ENCODE data around the gene SCGB1A1. TPM values are rescaled to one million over a fixed set of nuclear protein-coding genes. Genes with fewer than 3 reads are reported as not detected.
"Not testable (repeated sequence)": the region's sequence is repeated elsewhere in the genome, so short reads cannot be mapped to it uniquely, and the experiment has no call there.

SCGB1A1 gene
- total and polyA plus RNA-seq, 8 donors: 3.5 to 397 (median 19.0) TPM

DNA sequence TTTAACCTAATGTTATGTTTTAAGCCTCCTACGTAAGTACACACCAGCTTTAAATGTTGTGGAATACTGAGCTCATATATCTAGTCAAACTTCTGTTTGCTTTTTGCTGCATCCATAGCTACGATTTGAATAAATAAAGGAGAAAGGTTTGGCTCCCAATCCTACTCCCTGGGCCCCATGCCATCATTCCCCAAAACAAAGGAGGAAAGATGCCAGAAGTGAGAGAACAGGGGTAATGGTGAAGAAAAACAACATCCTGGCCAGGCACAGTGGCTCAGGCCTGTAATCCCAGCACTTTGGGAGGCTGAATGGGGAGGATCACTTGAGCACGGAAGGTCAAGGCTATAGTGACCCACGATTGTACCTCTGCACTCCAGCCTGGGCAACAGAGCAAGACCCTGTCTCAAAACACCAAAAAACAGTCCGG lies 26.5 kb downstream of the SCGB1A1 start:
- H3K4me1 ChIP-seq: peaks cover 6 to 42% of the 10 kb centered on the region in 2 donors
- peaks cover 0 to 11% of the 10 kb centered on the region in 2 donors for H3K27me3 ChIP-seq
- TF ChIP-seq, protein P1, sequence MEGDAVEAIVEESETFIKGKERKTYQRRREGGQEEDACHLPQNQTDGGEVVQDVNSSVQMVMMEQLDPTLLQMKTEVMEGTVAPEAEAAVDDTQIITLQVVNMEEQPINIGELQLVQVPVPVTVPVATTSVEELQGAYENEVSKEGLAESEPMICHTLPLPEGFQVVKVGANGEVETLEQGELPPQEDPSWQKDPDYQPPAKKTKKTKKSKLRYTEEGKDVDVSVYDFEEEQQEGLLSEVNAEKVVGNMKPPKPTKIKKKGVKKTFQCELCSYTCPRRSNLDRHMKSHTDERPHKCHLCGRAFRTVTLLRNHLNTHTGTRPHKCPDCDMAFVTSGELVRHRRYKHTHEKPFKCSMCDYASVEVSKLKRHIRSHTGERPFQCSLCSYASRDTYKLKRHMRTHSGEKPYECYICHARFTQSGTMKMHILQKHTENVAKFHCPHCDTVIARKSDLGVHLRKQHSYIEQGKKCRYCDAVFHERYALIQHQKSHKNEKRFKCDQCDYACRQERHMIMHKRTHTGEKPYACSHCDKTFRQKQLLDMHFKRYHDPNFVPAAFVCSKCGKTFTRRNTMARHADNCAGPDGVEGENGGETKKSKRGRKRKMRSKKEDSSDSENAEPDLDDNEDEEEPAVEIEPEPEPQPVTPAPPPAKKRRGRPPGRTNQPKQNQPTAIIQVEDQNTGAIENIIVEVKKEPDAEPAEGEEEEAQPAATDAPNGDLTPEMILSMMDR (IDR thresholded peaks at IDR 0.05): no peak
- H3K4me3 ChIP-seq: no peak overlapping the region
- peak in 2 of 4 donors; percentile 87 to 90 for DNase-seq
- ATAC-seq: peak; percentile 39
- H3K27ac ChIP-seq: peak overlapping the region; percentile 81 to 89
- no peaks in the 10 kb centered on the region for H3K36me3 ChIP-seq
- intact Hi-C loops (cut with DNase I): no loop called here
- no peaks in the 10 kb centered on the region for H3K9me3 ChIP-seq

DNA sequence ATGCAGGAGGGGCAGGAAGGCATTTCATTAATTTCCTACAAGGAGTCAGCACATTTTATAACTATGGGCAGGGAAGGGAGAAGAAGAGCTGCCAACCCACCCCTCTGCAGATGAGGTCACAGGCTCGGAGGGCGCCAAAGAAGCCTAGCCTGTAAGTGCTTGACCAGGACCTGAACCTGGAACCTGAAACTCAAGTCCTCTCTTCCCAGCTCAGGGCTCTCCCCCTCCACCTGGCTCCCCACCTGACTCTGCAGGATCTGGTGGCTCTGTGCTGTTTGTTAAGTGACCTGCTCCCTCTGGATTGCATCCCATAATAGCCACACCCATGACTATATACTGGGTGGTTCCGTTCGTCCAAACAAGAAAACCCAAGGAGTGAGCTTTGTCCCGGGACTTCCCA lies 27.3 kb downstream of the SCGB1A1 start:
- ATAC-seq: no peak
- H3K4me3 ChIP-seq: no peak overlapping the region
- peaks cover 0 to 11% of the 10 kb centered on the region in 2 donors for H3K27me3 ChIP-seq
- H3K36me3 ChIP-seq: no peaks in the 10 kb centered on the region
- no peaks in the 10 kb centered on the region for H3K9me3 ChIP-seq
- no peak for DNase-seq
- TF ChIP-seq, protein P1 (IDR thresholded peaks at IDR 0.05): no peak
- peak overlapping the region in 1 of 2 donors; percentile 89 for H3K27ac ChIP-seq
- intact Hi-C loops (cut with DNase I): no loop called here
- peaks cover 6 to 36% of the 10 kb centered on the region in 2 donors for H3K4me1 ChIP-seq

DNA sequence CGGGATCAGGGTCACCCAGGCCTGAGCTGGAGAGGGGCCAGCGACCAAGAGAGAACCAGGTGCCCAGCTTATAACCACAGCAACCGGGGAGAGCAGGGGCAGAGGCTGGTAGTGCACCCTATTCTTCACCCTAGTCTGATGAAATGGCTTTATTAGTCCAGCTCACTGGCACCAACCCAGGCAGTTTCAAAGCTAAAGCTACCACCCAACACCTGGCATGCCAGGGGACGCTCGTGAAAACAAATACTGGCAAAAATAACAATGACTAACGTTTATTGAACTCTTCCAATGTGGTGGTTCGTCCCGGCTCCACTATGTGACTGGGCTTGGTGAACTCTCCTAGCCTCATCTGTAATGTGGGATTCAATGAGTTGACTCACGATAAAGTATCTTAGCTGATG lies 30.6 kb downstream of the SCGB1A1 start:
- no peak overlapping the region for H3K4me3 ChIP-seq
- intact Hi-C loops (cut with DNase I): no loop called here
- TF ChIP-seq, protein P1 (IDR thresholded peaks at IDR 0.05): no peak
- no peak for ATAC-seq
- H3K27me3 ChIP-seq: peaks cover 0 to 7% of the 10 kb centered on the region in 2 donors
- H3K27ac ChIP-seq: no peak overlapping the region
- no peaks in the 10 kb centered on the region for H3K36me3 ChIP-seq
- DNase-seq: no peak
- H3K4me1 ChIP-seq: peaks cover 0 to 18% of the 10 kb centered on the region in 2 donors
- no peaks in the 10 kb centered on the region for H3K9me3 ChIP-seq

DNA sequence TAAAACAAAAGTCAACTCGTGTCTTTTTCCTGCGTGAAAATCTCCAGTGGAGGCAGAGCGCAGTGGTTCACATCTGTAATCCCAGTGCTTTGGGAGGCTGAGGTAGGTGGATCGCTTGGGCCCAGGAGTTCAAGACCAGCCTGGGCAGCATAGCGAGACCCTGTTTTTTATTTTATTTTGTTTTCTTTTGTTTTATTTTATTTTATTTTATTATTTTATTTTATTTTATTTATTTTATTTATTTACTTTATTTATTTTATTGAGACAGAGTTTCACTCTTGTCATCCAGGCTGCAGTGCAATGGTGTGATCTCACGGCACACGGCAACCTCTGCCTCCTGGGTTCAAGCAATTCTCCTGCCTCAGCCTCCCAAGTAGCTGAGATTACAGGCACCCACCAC lies 31.1 kb downstream of the SCGB1A1 start:
- intact Hi-C loops (cut with DNase I); DNase-seq; H3K4me3 ChIP-seq; H3K27me3 ChIP-seq; ATAC-seq; H3K27ac ChIP-seq; H3K36me3 ChIP-seq; H3K9me3 ChIP-seq: not testable (repeated sequence)
- peaks cover 0 to 13% of the 10 kb centered on the region in 2 donors for H3K4me1 ChIP-seq

DNA sequence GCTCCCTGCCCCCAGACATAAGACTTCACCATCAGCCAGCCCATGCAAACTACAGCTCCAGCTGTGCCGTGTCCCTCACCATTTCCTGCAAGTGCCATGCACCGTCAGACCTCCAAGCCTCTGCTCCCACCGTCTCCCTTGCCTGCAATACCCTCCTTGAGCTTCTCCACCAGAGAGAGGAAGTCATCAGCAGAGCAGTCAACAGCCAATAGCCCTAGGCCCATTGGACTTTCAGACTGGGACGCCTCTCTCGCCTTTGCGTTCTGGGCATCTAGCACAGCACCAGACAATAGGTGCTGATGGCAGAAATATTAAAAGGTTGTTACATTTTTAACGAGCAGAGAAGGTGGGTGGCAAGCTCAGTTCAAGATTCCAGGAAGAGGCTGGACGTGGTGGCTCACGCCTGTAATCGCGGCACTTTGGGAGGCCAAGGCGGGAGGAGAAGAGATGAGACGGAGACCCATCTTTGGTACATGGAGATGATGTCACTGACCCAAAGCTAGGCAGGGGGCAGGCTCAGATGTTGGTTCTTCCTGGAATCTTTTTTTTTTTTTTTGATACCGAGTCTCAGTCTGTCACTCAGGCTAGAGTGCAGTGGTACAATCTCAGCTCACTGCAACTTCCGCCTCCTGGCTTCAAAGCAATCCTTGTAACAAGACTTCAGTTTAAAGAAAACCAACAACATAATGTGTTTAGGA lies 31.9 kb downstream of the SCGB1A1 start:
- no peak overlapping the region for H3K4me3 ChIP-seq
- no peaks in the 10 kb centered on the region for H3K9me3 ChIP-seq
- TF ChIP-seq, protein P1 (IDR thresholded peaks at IDR 0.05): no peak
- ATAC-seq (no peak), DNase-seq (no peak)
- no peaks in the 10 kb centered on the region for H3K27me3 ChIP-seq
- H3K36me3 ChIP-seq: no peaks in the 10 kb centered on the region
- H3K4me1 ChIP-seq: peaks cover 0 to 5% of the 10 kb centered on the region in 2 donors
- intact Hi-C loops (cut with DNase I): no loop called here
- no peak overlapping the region for H3K27ac ChIP-seq
